Measurements from ENCODE around the gene SLC16A4.
"Not testable (repeated sequence)": the region's sequence is repeated elsewhere in the genome, so short reads cannot be mapped to it uniquely, and the experiment has no call there.

SLC16A4 gene

GRCh38 chr1:110390692-110391245 lies at the start of gene SLC16A4:
Gene SLC16A4 (minus strand): TSS chr1:110391026. CDS start chr1:110389323, 1,703 bp downstream.
- DNase-seq, result no peak

- not testable (repeated sequence) for DNase-seq
These were observed 49.0 kb upstream of the SLC16A4 start for GRCh38 chr1:110439873-110440272.

DNA sequence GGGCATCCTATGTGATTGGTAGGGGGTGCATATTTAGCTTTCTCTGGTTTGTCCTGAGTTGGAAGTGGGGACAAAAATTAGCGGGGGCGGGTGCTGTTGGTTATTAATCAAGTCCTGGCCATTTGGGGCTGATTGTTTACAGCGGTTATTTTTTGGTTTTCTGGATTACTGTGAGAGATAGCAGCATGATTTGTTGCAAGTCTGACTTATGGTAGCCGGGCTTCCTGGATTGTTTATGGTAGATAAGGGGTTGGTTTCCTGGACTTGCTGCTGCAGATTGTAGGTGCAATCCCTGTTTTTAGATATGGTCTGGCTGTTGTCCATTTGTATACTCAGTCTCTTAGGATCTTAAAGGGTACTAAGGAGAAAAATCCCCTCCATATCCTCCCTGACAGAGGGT lies 48.1 kb upstream of the SLC16A4 start:
- DNase-seq, result no peak

DNA sequence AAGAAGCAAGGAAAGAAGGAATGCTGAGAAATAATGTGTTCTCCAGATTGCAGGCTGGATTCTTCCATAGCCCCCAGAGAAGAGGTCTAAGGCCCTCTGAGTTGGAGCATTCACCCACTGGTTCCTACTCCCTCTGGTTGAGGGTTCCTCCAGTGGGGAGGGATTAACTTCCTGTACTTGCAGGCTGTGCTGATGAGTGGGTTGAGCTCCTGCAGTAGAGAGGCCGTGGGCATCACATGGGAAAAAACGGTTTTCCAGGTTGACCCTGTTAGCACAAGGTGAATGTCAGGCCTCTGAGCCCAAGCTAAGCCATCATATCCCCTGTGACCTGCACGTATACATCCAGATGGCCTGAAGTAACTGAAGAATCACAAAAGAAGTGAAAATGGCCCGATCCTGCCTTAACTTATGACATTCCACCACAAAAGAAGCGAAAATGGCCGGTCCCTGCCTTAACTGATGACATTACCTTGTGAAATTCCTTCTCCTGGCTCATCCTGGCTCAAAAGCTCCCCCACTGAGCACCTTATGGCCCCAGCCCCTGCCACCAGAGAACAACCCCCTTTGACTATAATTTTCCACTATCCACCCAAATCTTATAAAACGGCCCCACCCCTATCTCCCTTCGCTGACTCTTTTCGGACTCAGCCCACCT lies 46.9 kb upstream of the SLC16A4 start:
- DNase-seq, result not testable (repeated sequence)

DNA sequence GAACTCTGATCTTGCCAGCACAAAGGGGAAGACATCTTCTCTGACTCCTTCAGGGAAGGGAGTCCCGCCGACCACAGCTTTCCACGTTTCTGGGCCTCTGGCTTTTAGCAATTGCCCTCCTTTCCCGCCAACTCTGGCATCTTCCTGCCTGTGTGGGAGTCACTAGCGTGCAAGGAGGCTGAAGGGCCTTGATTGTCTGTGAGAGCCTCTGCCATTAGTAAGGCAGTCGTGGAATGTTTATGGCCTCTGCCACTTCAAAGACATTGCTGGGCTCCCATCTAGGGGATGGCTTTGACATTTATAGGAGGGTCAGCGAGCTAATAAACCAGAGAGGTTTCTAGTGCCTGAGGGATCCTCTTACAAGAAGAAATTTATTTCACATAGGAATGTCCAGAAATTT lies 45.8 kb upstream of the SLC16A4 start:
- no peak for DNase-seq

- DNase-seq, result no peak
These were observed 44.1 kb upstream of the SLC16A4 start for GRCh38 chr1:110434946-110435345.

GRCh38 chr1:110433803-110434202 lies 43.0 kb upstream of the SLC16A4 start:
- DNase-seq, result no peak

GRCh38 chr1:110433213-110433612 lies 42.4 kb upstream of the SLC16A4 start:
- DNase-seq, result no peak

GRCh38 chr1:110430901-110431300 lies 40.1 kb upstream of the SLC16A4 start:
- no peak for DNase-seq

GRCh38 chr1:110430366-110430765 lies 39.5 kb upstream of the SLC16A4 start:
- no peak for DNase-seq

GRCh38 chr1:110428946-110429345 lies 38.1 kb upstream of the SLC16A4 start:
- no peak for DNase-seq

- DNase-seq, result no peak
These were observed 36.0 kb upstream of the SLC16A4 start for GRCh38 chr1:110426854-110427253.

- no peak for DNase-seq
These were observed 34.9 kb upstream of the SLC16A4 start for GRCh38 chr1:110425612-110426152.

- no peak for DNase-seq
These were observed 34.1 kb upstream of the SLC16A4 start for GRCh38 chr1:110424699-110425611.

GRCh38 chr1:110420874-110421793 lies 30.3 kb upstream of the SLC16A4 start:
- DNase-seq, result no peak

DNA sequence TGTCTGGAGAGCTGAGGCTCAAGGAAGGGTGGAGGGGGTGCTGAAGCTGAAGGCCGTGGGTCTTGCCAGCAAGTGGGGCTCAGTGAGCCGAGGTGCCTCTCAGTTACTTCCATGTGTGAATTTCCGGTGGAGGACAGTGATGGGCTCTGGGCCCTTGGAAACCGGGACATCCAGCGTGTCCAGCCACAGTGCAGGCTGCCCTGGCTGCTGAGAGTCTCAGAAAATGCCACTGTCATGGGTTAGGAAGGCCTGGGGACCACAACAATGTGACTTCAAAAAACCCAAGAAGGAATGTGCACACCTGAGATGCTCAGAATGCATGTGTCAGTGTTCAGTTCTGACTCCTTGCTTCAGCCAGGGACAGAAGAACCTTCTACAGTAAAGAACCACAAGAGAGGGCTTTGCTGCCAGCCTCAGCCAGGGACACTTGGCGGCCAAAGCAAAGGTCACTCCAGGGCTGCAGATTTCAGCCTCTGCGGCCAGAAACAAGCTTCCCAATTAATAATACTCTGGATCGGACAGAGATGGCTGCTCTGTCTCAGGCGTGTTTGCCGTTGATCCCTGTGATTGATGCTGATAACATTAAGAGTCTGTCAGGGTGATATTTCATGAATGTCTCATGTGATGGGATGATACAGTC lies 29.3 kb upstream of the SLC16A4 start:
- DNase-seq, result no peak

GRCh38 chr1:110418729-110419128 lies 27.9 kb upstream of the SLC16A4 start:
- no peak for DNase-seq

DNA sequence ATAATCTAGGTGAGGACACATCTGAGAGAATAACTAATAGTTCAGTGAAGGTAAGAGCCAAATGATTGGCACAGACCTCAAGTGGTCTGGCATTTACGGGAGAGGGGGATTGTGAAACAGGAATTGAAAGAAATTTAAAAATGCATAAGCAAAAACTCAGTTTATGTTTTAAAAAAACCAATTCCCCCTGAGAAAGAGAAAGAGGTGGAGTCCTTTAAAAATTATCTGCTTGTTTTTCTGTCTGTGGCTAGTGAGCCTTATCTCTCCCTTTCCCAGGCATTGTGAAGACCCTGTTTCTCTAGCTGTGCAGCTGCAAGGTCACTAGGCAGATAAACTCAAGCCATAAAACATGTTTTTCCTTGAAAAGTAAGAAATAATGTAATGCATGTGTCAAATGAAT lies 22.2 kb upstream of the SLC16A4 start:
- not testable (repeated sequence) for DNase-seq

- no peak for DNase-seq
These were observed 21.8 kb upstream of the SLC16A4 start for GRCh38 chr1:110412576-110412975.

GRCh38 chr1:110411173-110411735 lies 20.4 kb upstream of the SLC16A4 start:
- DNase-seq, result no peak

DNA sequence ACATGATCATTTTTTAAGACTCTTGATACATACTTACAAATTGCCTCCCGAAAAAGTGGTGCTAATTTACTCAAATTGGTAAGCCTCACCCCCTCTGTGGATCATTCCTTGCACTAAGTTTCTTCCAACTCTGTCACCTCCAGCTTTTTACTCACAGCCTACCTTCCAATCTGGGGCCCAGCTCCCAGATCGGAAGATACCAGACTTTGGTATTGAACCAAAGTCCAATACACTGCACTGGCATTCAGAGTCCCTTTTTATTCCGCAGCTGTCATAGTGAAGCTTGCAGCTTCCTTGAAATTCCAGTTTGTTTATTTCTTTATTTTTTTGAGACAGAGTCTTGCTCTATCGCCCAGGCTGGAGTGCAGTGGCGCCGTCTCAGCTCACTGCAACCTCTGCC lies 18.5 kb upstream of the SLC16A4 start:
- no peak for DNase-seq

- DNase-seq, result no peak
These were observed 17.7 kb upstream of the SLC16A4 start for GRCh38 chr1:110408488-110408887.
